Vagina (tissue), 2 donors: Measurements from ENCODE around the gene COL18A1. TPM values are rescaled to one million over a fixed set of nuclear protein-coding genes. Genes with fewer than 3 reads are reported as not detected.

Source experiments
- DNase-seq, 2 donors: peaks; one replicate each; pipeline ENCODE4 v3.0.0-alpha.2; 2017; ENCODE audit errors: extremely low spot score in 2 of 2
- H3K27ac ChIP-seq: fragments of 200-600 bp; sonication (generic); one replicate; pipeline ENCODE4 v1.5.1; 2019
- H3K27me3 ChIP-seq: fragments of 200-600 bp; sonication (generic); one replicate; pipeline ENCODE4 v1.5.1; 2019
- H3K36me3 ChIP-seq, 2 donors: fragments of 200-600 bp; sonication (generic); one replicate each; pipeline ENCODE4 v1.5.1; 2017 to 2019
- H3K4me1 ChIP-seq: fragments of 200-600 bp; sonication (generic); one replicate; pipeline ENCODE4 v1.5.1; 2019
- H3K4me3 ChIP-seq, 2 donors: fragments of 200-600 bp; sonication (generic); 1 replicate in 1 of 2; 2 replicates in 1 of 2; pipeline ENCODE4 v1.5.1; 2016 to 2019
- H3K9me3 ChIP-seq: fragments of 200-600 bp; sonication (generic); one replicate; pipeline ENCODE4 v1.5.1; 2019
- CTCF ChIP-seq, 3 experiments: fragments of 450-650 bp in 2 of 3; fragments of 200-600 bp in 1 of 3; sonication (generic) in 1 of 3; IDR thresholded peaks; one replicate each; pipeline ENCODE4 v1.5.1; 2017 to 2019; ENCODE audit warnings: antibody characterized with exemption in 3 of 3, mild to moderate bottlenecking in 2 of 3, moderate library complexity in 2 of 3
- POLR2A ChIP-seq, 2 donors: fragments of 450-650 bp; IDR thresholded peaks; one replicate each; pipeline ENCODE4 v1.6.1; 2017; ENCODE audit warnings: antibody characterized with exemption in 2 of 2, mild to moderate bottlenecking in 2 of 2, moderate library complexity in 2 of 2
- POLR2AphosphoS5 ChIP-seq, 2 donors: sonication (generic); formaldehyde crosslinking; IDR thresholded peaks; one replicate each; pipeline ENCODE4 v1.9.0; 2017; ENCODE audit warnings: antibody characterized with exemption in 2 of 2, mild to moderate bottlenecking in 2 of 2, low read depth in 1 of 2; ENCODE audit not compliant: insufficient read depth in 1 of 2
- intact Hi-C: fragments of 100-400 bp; cut with DNase I; formaldehyde crosslinking; loops from one replicate; pipeline ENCODE4 v1.15.1; 2023
- total RNA-seq: library from RNA; depleted of rRNA; stranded (reverse); fragments of >200 nt; gene quantifications from one replicate; pipeline ENCODE4 v1.2.3, GENCODE V29; 2016

Gene COL18A1
- total RNA-seq, 1 donor from 2014 or later = 86.7 TPM

- no peak for DNase-seq
- no peak overlapping the region for H3K4me3 ChIP-seq
- H3K27ac ChIP-seq = no peak overlapping the region
- no peaks in the 10 kb centered on the region for H3K9me3 ChIP-seq
- H3K4me1 ChIP-seq = peaks cover 5% of the 10 kb centered on the region
- intact Hi-C loops = no loop called here
- peaks cover 0 to 21% of the 10 kb centered on the region in 2 donors for H3K36me3 ChIP-seq
- no peaks in the 10 kb centered on the region for H3K27me3 ChIP-seq
- TF ChIP-seq CTCF (IDR thresholded peaks at IDR 0.05) = no peak
- TF ChIP-seq POLR2AphosphoS5 (IDR thresholded peaks at IDR 0.05; ENCODE audit: insufficient read depth in 1 of 2, low read depth in 1 of 2) = no peak
- no peak for TF ChIP-seq POLR2A (IDR thresholded peaks at IDR 0.05)
Observed at GRCh38 chr21:45484318-45484717, 79.4 kb downstream of the COL18A1 start.

- Histone ChIP-seq H3K36me3 (peaks cover 0 to 16% of the 10 kb centered on the region in 2 donors), H3K9me3 (no peaks in the 10 kb centered on the region), H3K27me3 (no peaks in the 10 kb centered on the region), H3K4me1 (peaks cover 5% of the 10 kb centered on the region), H3K27ac (no peak overlapping the region), H3K4me3 (no peak overlapping the region)
- intact Hi-C loops = no loop called here
- no peak for DNase-seq
- no peak for TF ChIP-seq POLR2A (IDR thresholded peaks at IDR 0.05)
- TF ChIP-seq CTCF (IDR thresholded peaks at IDR 0.05) = no peak
- TF ChIP-seq POLR2AphosphoS5 (IDR thresholded peaks at IDR 0.05; ENCODE audit: insufficient read depth in 1 of 2, low read depth in 1 of 2) = no peak
Observed at GRCh38 chr21:45485686-45486442, 80.9 kb downstream of the COL18A1 start.

GRCh38 chr21:45486443-45487160, 81.6 kb downstream of the COL18A1 start:
- no peak for DNase-seq
- H3K9me3 ChIP-seq = no peaks in the 10 kb centered on the region
- TF ChIP-seq POLR2A (IDR thresholded peaks at IDR 0.05) (no peak), CTCF (IDR thresholded peaks at IDR 0.05) (no peak), POLR2AphosphoS5 (IDR thresholded peaks at IDR 0.05; ENCODE audit: insufficient read depth in 1 of 2, low read depth in 1 of 2) (no peak)
- intact Hi-C loops = no loop called here
- H3K4me3 ChIP-seq = no peak overlapping the region
- H3K36me3 ChIP-seq = peaks cover 0 to 16% of the 10 kb centered on the region in 2 donors
- H3K4me1 ChIP-seq = peaks cover 3% of the 10 kb centered on the region
- H3K27me3 ChIP-seq = no peaks in the 10 kb centered on the region
- no peak overlapping the region for H3K27ac ChIP-seq

GRCh38 chr21:45487161-45487806, 82.3 kb downstream of the COL18A1 start:
- no peaks in the 10 kb centered on the region for H3K27me3 ChIP-seq
- H3K4me1 ChIP-seq = no peaks in the 10 kb centered on the region
- DNase-seq = no peak
- intact Hi-C loops = no loop called here
- no peak for TF ChIP-seq POLR2AphosphoS5 (IDR thresholded peaks at IDR 0.05; ENCODE audit: insufficient read depth in 1 of 2, low read depth in 1 of 2)
- no peak for TF ChIP-seq CTCF (IDR thresholded peaks at IDR 0.05)
- TF ChIP-seq POLR2A (IDR thresholded peaks at IDR 0.05) = no peak
- no peak overlapping the region for H3K4me3 ChIP-seq
- no peaks in the 10 kb centered on the region for H3K9me3 ChIP-seq
- peaks cover 0 to 16% of the 10 kb centered on the region in 2 donors for H3K36me3 ChIP-seq
- H3K27ac ChIP-seq = no peak overlapping the region
